Measurements from ENCODE around the gene MARCHF5. TPM values are rescaled to one million over a fixed set of nuclear protein-coding genes. Genes with fewer than 3 reads are reported as not detected.
A peak's percentile ranks its signal among the peaks of the same experiment; 100 is the strongest.

MARCHF5 gene
- total and polyA plus RNA-seq, 2 of the 8 experiments (the other 6 are each of a cell fraction or from before 2014, with no cell fraction given), result 8.7 to 26.8 TPM

DNA sequence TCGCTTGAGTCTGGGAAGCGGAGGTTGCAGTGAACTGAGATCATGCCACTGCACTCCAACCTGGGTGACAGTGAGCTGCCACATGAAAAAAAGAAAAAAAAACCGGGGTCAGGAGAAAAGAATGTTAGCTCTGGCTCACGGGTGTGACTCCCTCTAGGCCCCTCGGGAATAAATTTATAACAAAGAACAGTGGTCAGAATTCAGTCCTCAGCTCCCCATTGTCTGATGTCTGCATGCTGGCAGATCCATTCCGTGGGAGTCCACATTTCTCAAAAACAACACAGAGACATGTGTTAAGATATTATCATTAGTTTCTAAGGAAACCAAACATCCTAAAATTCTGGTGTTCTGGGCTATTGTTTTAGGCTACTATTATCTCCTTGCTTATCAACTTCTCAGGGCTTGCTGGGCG lies 90.6 kb downstream of the MARCHF5 start:
- Histone ChIP-seq H3K18ac (ENCODE audit: extremely low read depth, low read length) (no peak overlapping the region), H3K27me3 (replicated peaks in 1 of 4; ENCODE audit: control insufficient read depth in 3 of 4, extremely low read depth in 1 of 4, insufficient read depth in 3 of 4, low read length in 3 of 4) (no peaks in the 10 kb centered on the region), H3K9ac (replicated peaks in 1 of 4; ENCODE audit: extremely low read depth in 1 of 4, low read depth in 3 of 4, low read length in 3 of 4) (no peak overlapping the region), H2AK5ac (ENCODE audit: low read depth, low read length) (no peak overlapping the region), H3K4me2 (ENCODE audit: insufficient read depth in 1 of 2, low read depth in 2 of 2, low read length in 2 of 2) (no peak overlapping the region), H4K8ac (ENCODE audit: extremely low read depth, insufficient read depth, low read length) (no peak overlapping the region), H3K14ac (ENCODE audit: insufficient read length) (no peak overlapping the region), H3K27ac (ENCODE audit: low read depth, low read length) (no peak overlapping the region), H3K4me1 (replicated peaks in 1 of 4; ENCODE audit: control insufficient read depth in 3 of 4, insufficient read depth in 4 of 4, low read length in 3 of 4) (peaks cover 0 to 12% (median 3%) of the 10 kb centered on the region in 4 experiments; a peak in 4 of 7 replicates), H2BK120ac (replicated peaks; ENCODE audit: low read depth, low read length) (no peak overlapping the region), H3K36me3 (ENCODE audit: control insufficient read depth in 2 of 4, insufficient read depth in 4 of 4, low read length in 3 of 4) (no peaks in the 10 kb centered on the region), H2BK12ac (ENCODE audit: low read depth, low read length) (peak overlapping the region; percentile 60; the same call in 1 of the 2 replicates), H4K5ac (ENCODE audit: insufficient read length, low read depth, low read length) (no peak overlapping the region), H4K20me1 (replicated peaks in 1 of 2; ENCODE audit: control insufficient read depth in 1 of 2, insufficient read depth in 2 of 2, low read length in 2 of 2) (no peaks in the 10 kb centered on the region), H3K23me2 (ENCODE audit: low read depth, low read length) (no peaks in the 10 kb centered on the region), H3K56ac (replicated peaks; ENCODE audit: insufficient read length, low read depth, low read length) (no peak overlapping the region), H3K4ac (replicated peaks; ENCODE audit: insufficient read length, low read depth, low read length) (no peak overlapping the region), H3K4me3 (ENCODE audit: extremely low read depth in 1 of 4, insufficient read depth in 2 of 4, low read depth in 3 of 4, low read length in 4 of 4) (no peak overlapping the region), H3K23ac (ENCODE audit: insufficient read length) (no peak overlapping the region), H2AFZ (ENCODE audit: low read length) (no peak overlapping the region), H3K79me1 (ENCODE audit: low read depth, low read length) (no peaks in the 10 kb centered on the region), H3K9me3 (ENCODE audit: insufficient read depth in 2 of 2, low read depth in 1 of 2, low read length in 1 of 2) (no peaks in the 10 kb centered on the region), H2BK5ac (ENCODE audit: low read depth, low read length) (0 out of 2 replicates have a peak overlapping the region, but pooled peaks have one; percentile 6), H3K79me2 (ENCODE audit: control insufficient read depth in 1 of 2, insufficient read depth in 2 of 2, low read length in 2 of 2) (no peaks in the 10 kb centered on the region), H2BK15ac (ENCODE audit: low read length) (no peak overlapping the region), H2BK20ac (ENCODE audit: low read length) (no peak overlapping the region), H4K91ac (replicated peaks; ENCODE audit: insufficient read length, low read length) (no peak overlapping the region)
- no peak for FAIRE-seq
- WGBS, 2 experiments (ENCODE audit: extremely low coverage in 1 of 2, insufficient coverage in 1 of 2, insufficient read length in 1 of 2, insufficient replicate concordance in 2 of 2, low coverage in 1 of 2, low lambda C conversion rate in 2 of 2, missing lambda C conversion rate in 1 of 2), result 79% methylated on average over 7 of the region's 7 CpGs; no CpG with 5 or more reads in 1 of the 2 experiments
- POLR2A ChIA-PET (ENCODE audit: partially characterized antibody), result interaction anchor here (1.2 to 1.4 kb wide), 2 partner anchors 9 to 34 kb away, joined by 3 to 5 read pairs; no protein-coding TSS in a partner anchor
- CTCF ChIA-PET (ENCODE audit: partially characterized antibody), result interaction anchor here (1.4 to 2.5 kb wide), 4 partner anchors 15 to 293 kb away, joined by 3 to 7 read pairs (median 6); no protein-coding TSS in a partner anchor
- no peak for DNase-seq (ENCODE audit: low read depth in 1 of 2, low spot score in 2 of 2)
- TF ChIP-seq SP1 (IDR thresholded peaks at IDR 0.05; ENCODE audit: low read depth, low read length) (no peak), CREB1 (IDR thresholded peaks at IDR 0.05) (no peak), CBX8 (IDR thresholded peaks at IDR 0.05; ENCODE audit: borderline replicate concordance, low read depth, low read length) (no peak), KDM5A (IDR thresholded peaks at IDR 0.05; ENCODE audit: low read length) (no peak), EZH2 (IDR thresholded peaks at IDR 0.05; ENCODE audit: low read depth, low read length, severe bottlenecking) (no peak), SP4 (IDR thresholded peaks at IDR 0.05; ENCODE audit: low read length) (no peak), CHD1 (IDR thresholded peaks at IDR 0.05; ENCODE audit: low read depth, low read length) (no peak), TCF12 (IDR thresholded peaks at IDR 0.05; ENCODE audit: low read depth, low read length) (no peak), EP300 (IDR thresholded peaks at IDR 0.05; ENCODE audit: borderline replicate concordance in 1 of 2, low read depth in 2 of 2, low read length in 2 of 2) (no peak), SAP30 (IDR thresholded peaks at IDR 0.05; ENCODE audit: insufficient read depth, insufficient replicate concordance, low read length) (no peak), SP2 (IDR thresholded peaks at IDR 0.05; ENCODE audit: low read length) (no peak), TAF1 (IDR thresholded peaks at IDR 0.05; ENCODE audit: low read depth, low read length) (no peak), ZNF274 (IDR thresholded peaks at IDR 0.05; ENCODE audit: borderline replicate concordance, extremely low read depth, low read length) (no peak), RNF2 (IDR thresholded peaks at IDR 0.05; ENCODE audit: borderline replicate concordance, low read depth, low read length, missing control alignments, poor library complexity, severe bottlenecking) (no peak)

Data from H1 (cell line).